K562 (cell line): ENCODE data around the gene CXCL16. TPM values are rescaled to one million over a fixed set of nuclear protein-coding genes. Genes with fewer than 3 reads are reported as not detected.

ENCODE experiments used
- ATAC-seq: fragments of 200-7000 bp; cut with Tn5 transposase; 3 replicates; pipeline ENCODE4 v1.9.1; 2020; ENCODE audit warnings: moderate library complexity
- BruUV-seq: library from RNA; stranded (reverse); fragments of 400-500 nt; replicated peaks from 2 replicates; lab custom pipeline; 2021; lab: Mats Ljungman, UMichigan
- CTCF ChIA-PET: fragments of 300-600 bp; formaldehyde crosslinking; extraction: SDS; loops from one replicate; lab custom pipeline; 2021; ENCODE audit warnings: low intra/inter-chr PET ratio; lab: Yijun Ruan, JAX
- POLR2A ChIA-PET: fragments of 300-600, 350-650 bp; sonication (Branson Sonifier 250); formaldehyde crosslinking; extraction: SDS; loops from one replicate; lab custom pipeline; 2021; ENCODE audit warnings: antibody characterized with exemption, inconsistent platforms; lab: Yijun Ruan, JAX
- DNase-seq, 4 experiments: peaks; one replicate each; pipeline versions ENCODE4 v3.0.0 to v3.0.0-alpha.2; 2011 to 2018; ENCODE audit warnings: low spot score in 3 of 4, mixed read lengths in 3 of 4; ENCODE audit errors: extremely low read depth in 1 of 4
- FAIRE-seq: peaks from 2 replicates; lab custom pipeline; 2011; peaks lifted over from hg19 to GRCh38; lab: Jason Lieb, UNC
- H2AFZ ChIP-seq: 2 replicates; pipeline ENCODE4 v1.6.0; 2011; ENCODE audit warnings: low read depth, low read length, control low read depth, inconsistent platforms
- H3K27ac ChIP-seq: fragments of 200-600 bp; 3 replicates; pipeline ENCODE4 v1.8.0; 2011; ENCODE audit warnings: low read depth, mild to moderate bottlenecking, control low read depth, inconsistent platforms, low read length, moderate library complexity, mixed read lengths; ENCODE audit errors: extremely low read depth
- H3K27me3 ChIP-seq, 2 experiments: fragments of 300-600 bp in 1 of 2; 2 replicates in 1 of 2; 3 replicates in 1 of 2; pipeline versions ENCODE4 v1.6.0 to v1.8.0; 2011; ENCODE audit warnings: inconsistent platforms in 2 of 2, low read length in 2 of 2, mild to moderate bottlenecking in 1 of 2, mixed read lengths in 1 of 2, moderate library complexity in 1 of 2; ENCODE audit not compliant: control insufficient read depth in 2 of 2, insufficient read depth in 2 of 2
- H3K36me3 ChIP-seq: fragments of 300-600 bp; 3 replicates; pipeline ENCODE4 v1.8.0; 2011; ENCODE audit warnings: mild to moderate bottlenecking, low read length, inconsistent platforms; ENCODE audit not compliant: control insufficient read depth, insufficient read depth
- H3K4me1 ChIP-seq, 2 experiments: fragments of 200-600 bp in 1 of 2; replicated peaks in 1 of 2; 2 replicates in 1 of 2; 3 replicates in 1 of 2; pipeline versions ENCODE4 v1.5.1 to v1.8.0; 2011; ENCODE audit warnings: inconsistent platforms in 2 of 2, low read length in 2 of 2, mild to moderate bottlenecking in 1 of 2, mixed read lengths in 1 of 2, moderate library complexity in 1 of 2; ENCODE audit not compliant: control insufficient read depth in 2 of 2, insufficient read depth in 2 of 2
- H3K4me2 ChIP-seq: 2 replicates; pipeline ENCODE4 v1.6.1; 2011; ENCODE audit warnings: low read length, control low read depth, inconsistent platforms, mixed read lengths; ENCODE audit not compliant: insufficient read depth
- H3K4me3 ChIP-seq: fragments of 200-600 bp; sonication (generic), shearing (Covaris generic); 2 replicates; pipeline ENCODE4 v1.5.1; 2016; ENCODE audit warnings: control low read depth, inconsistent platforms
- H3K79me2 ChIP-seq: fragments of 200-600 bp; 3 replicates; pipeline ENCODE4 v1.8.0; 2011; ENCODE audit warnings: low read length, inconsistent platforms; ENCODE audit not compliant: control insufficient read depth, insufficient read depth
- H3K9ac ChIP-seq, 2 experiments: 2 replicates each; pipeline versions ENCODE4 v1.6.0 to v1.6.1; 2011; ENCODE audit warnings: low read depth in 2 of 2, low read length in 2 of 2, control low read depth in 1 of 2, inconsistent platforms in 1 of 2, mild to moderate bottlenecking in 1 of 2, mixed read lengths in 1 of 2; ENCODE audit not compliant: insufficient read depth in 1 of 2
- H3K9me1 ChIP-seq: one replicate; pipeline ENCODE4 v1.6.0; 2011; ENCODE audit warnings: inconsistent platforms, mild to moderate bottlenecking, low read length, moderate library complexity; ENCODE audit not compliant: control insufficient read depth, insufficient read depth
- H3K9me3 ChIP-seq: replicated peaks from 2 replicates; pipeline ENCODE4 v1.5.1; 2011; ENCODE audit warnings: low read depth, low read length, inconsistent platforms; ENCODE audit not compliant: control insufficient read depth, insufficient read depth
- H4K20me1 ChIP-seq: replicated peaks from 2 replicates; pipeline ENCODE4 v1.6.1; 2011; ENCODE audit warnings: low read length, inconsistent platforms, mixed read lengths; ENCODE audit not compliant: control insufficient read depth, insufficient read depth
- CCAR2 ChIP-seq: fragments of 200-400 bp; formaldehyde crosslinking; IDR thresholded peaks from 2 replicates; pipeline ENCODE4 v1.6.1; 2017; ENCODE audit warnings: mild to moderate bottlenecking, low read depth, low read length
- JUND ChIP-seq, 2 experiments: IDR thresholded peaks; 2 replicates in 1 of 2; 3 replicates in 1 of 2; pipeline ENCODE4 v1.6.1; 2011; ENCODE audit warnings: borderline replicate concordance in 2 of 2, low read depth in 2 of 2, low read length in 2 of 2, improper control_type of control experiment in 1 of 2, missing biosample characterization in 1 of 2, missing genetic modification characterization in 1 of 2, missing genetic modification reagents in 1 of 2
- MCM2 ChIP-seq: fragments of 450-650 bp; IDR thresholded peaks from 2 replicates; pipeline ENCODE4 v1.6.1; 2017; ENCODE audit warnings: low read depth, mild to moderate bottlenecking
- STAT5A ChIP-seq: IDR thresholded peaks from 2 replicates; pipeline ENCODE4 v1.6.1; 2012; ENCODE audit warnings: low read length, inconsistent platforms, borderline replicate concordance
- ZNF57 ChIP-seq: fragments of 450-650 bp; formaldehyde crosslinking; IDR thresholded peaks from 2 replicates; pipeline ENCODE4 v1.4.0; 2020; ENCODE audit warnings: mild to moderate bottlenecking, moderate library complexity
- WGBS: fragments of 100-300 bp; shearing (Covaris generic); methylation state at CpG from one replicate; pipeline ENCODE4 v1.1.6; 2016; ENCODE audit warnings: low coverage, mixed read lengths; ENCODE audit not compliant: insufficient coverage; ENCODE audit errors: missing lambda C conversion rate; 5-methylcytosine and 5-hydroxymethylcytosine counted together
- in situ Hi-C: fragments of 300-500 bp; cut with MboI; formaldehyde crosslinking; loops from 4 replicates; pipeline ENCODE4 v1.15.0; 2018; ENCODE audit warnings: inconsistent platforms, mixed read lengths
- intact Hi-C: fragments of 100-400 bp; cut with micrococcal nuclease; formaldehyde crosslinking; loops from 2 replicates; pipeline ENCODE4 v1.14.2; 2022
- polyA plus RNA-seq, 8 experiments: library from polyadenylated mRNA; depleted of rRNA in 4 of 8; stranded (reverse) in 5 of 8; unstranded in 3 of 8; fragments of >200 nt; fragmentation: Nextera tagmentation in 2 of 8; fragmentation: Illumina TruSeq in 1 of 8; extraction: Ambion mirVana in 2 of 8; extraction: Trizol in 1 of 8; gene quantifications; 2 replicates each; pipeline versions ENCODE4 v1.2.1 to v1.2.3, GENCODE V29; 2011 to 2014; ENCODE audit warnings: inconsistent platforms in 1 of 8, missing spikeins in 1 of 8
- total RNA-seq, 7 experiments: library from RNA; depleted of rRNA in 6 of 7; stranded (reverse); fragments of >200 nt in 6 of 7; fragmentation: Illumina TruSeq in 2 of 7; extraction: Trizol in 2 of 7; gene quantifications; 2 replicates each; pipeline versions ENCODE4 v1.2.1 to v1.2.3, GENCODE V29; 2011 to 2021; ENCODE audit warnings: low replicate concordance in 1 of 7

Gene CXCL16
- total and polyA plus RNA-seq, 9 of the 15 experiments (the other 6 are each of a cell fraction or from before 2014, with no cell fraction given), result 0.05 to 0.68 (median 0.22) TPM; not detected in 2

DNA sequence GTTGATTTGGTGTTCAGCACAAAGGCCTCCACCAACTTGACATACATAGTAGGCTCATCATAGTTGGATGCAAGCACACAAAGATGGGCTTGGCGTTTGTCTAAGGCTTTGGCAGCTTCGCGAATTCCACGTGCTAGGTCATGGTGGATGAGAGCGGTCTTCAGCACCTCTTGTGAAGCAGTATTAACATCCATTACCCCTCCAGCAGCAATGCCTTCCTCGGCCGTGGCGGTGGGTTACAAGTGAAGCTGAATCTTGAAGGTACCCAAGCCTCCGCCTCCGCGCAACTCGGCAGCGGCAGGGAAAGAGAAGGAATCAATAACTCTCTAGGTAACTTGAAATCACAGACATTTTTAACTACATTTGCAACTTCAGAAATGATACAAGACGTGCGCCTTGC, 34.7 kb downstream of the CXCL16 start:
- ChIA-PET CTCF (no interaction called here), POLR2A (no interaction called here)
- DNase-seq (no peak), FAIRE-seq (no peak), ATAC-seq (no peak)
- Histone ChIP-seq H3K9me3 (no peaks in the 10 kb centered on the region), H3K27ac (peak overlapping the region; percentile 86; the same call in 2 of the 3 replicates), H2AFZ (0 out of 2 replicates have a peak overlapping the region, but pooled peaks have one; percentile 95), H3K27me3 (no peaks in the 10 kb centered on the region), H3K9ac (peak overlapping the region; percentile 79 to 84), H4K20me1 (0 out of 2 replicates have a peak, but pooled peaks cover 5% of the 10 kb centered on the region), H3K4me3 (peak overlapping the region; percentile 100), H3K9me1 (peaks cover 4% of the 10 kb centered on the region), H3K4me2 (peak overlapping the region; percentile 87), H3K36me3 (peaks cover 17% of the 10 kb centered on the region; the same call in 2 of the 3 replicates), H3K79me2 (peaks cover 48% of the 10 kb centered on the region), H3K4me1 (peaks cover 12 to 14% of the 10 kb centered on the region in 2 experiments; a peak in 4 of 5 replicates)
- intact Hi-C loops (loop anchor here (10.0 kb wide), 1 partner anchor 140 kb away; the partner anchor contains the start of gene GGT6), in situ Hi-C loops (no loop called here)
- TF ChIP-seq JUND (IDR thresholded peaks at IDR 0.05; ENCODE audit: borderline replicate concordance, low read depth, low read length) (no peak), JUND (tag; IDR thresholded peaks at IDR 0.05; ENCODE audit: borderline replicate concordance, low read depth, low read length) (no peak), CCAR2 (no peak), MCM2 (no peak), ZNF57 (CRISPR knock-in tag) (no peak), STAT5A (no peak)
- BruUV-seq, result no TSS peak
- WGBS, result 77% methylated on average over 9 of the region's 15 CpGs
